ENCODE measurements around the gene PTPN22.

- TF ChIP-seq CTCF (IDR thresholded peaks at IDR 0.05; ENCODE audit: poor library complexity) (no peak), EZH2 (IDR thresholded peaks at IDR 0.05; ENCODE audit: borderline replicate concordance) (no peak), EZH2phosphoT487 (IDR thresholded peaks at IDR 0.05; ENCODE audit: low read depth, severe bottlenecking, unreplicated experiment) (no peak)
Measured at GRCh38 chr1:113855630-113856400, 15.7 kb downstream of the PTPN22 start.
